Right forelimb (tissue), 1 donor: ENCODE measurements around the gene ASB3.
A peak's percentile ranks its signal among the peaks of the same experiment; 100 is the strongest.
"Not testable (repeated sequence)": the region's sequence is repeated elsewhere in the genome, so short reads cannot be mapped to it uniquely, and the experiment has no call there.

Source experiments
- DNase-seq: peaks from one replicate; pipeline ENCODE4 v3.0.0-alpha.2; 2018

Gene ASB3

DNA sequence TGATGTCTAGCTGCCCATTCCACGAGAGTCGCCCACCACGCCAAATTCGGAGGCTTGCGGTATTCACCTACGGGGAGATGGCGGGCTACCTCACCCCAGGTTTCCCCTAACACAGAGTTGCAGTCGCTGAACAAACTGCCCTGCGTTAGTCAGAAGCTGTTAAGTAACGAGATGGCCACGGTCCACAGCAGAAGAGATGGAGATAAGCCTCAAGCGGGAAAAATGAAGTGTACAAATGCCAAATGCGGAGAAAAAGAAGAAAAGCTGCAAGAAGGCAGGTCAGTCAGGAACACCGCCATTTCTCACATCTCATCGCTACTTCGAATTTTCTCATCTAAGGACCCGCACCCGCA, 425 bp downstream of the ASB3 start:
- DNase-seq: peak; percentile 63

DNA sequence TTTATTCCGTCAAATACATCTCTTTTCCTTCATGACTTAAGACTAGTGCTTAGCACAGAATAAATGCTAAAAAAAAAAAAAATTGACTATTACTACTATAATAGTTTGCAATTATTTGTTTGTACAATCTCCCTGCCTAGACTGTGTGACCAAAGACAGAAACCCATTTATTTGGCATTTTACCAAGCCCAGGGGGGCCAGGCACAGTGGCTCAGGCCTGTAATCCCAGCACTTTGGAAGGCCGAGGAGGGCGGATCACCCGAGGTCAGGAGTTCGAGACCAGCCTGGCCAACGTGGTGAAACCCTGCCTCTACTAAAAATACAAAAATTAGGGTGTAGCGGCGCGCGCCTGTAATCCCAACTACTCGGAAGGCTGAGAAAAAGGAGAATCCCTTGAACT, 1.4 kb downstream of the ASB3 start:
- no peak for DNase-seq

DNA sequence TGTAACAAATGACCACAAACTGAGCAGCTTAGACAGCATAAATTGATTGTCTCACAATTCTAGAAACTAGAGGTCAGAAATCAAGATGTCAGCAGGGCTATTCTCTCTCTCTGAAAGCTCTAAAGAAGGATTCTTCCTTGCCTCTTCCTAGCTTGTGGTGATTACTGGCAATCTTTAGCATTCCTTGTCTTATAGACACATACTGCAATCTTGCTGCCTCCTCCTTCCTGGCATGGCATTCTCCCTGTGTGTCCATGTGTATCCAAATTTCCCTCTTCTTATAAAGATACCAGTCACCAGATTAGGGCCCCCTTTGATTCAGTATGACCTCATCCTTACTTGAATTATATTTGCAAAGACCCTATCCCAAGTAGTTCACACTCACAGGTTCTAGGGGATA, 2.3 kb downstream of the ASB3 start:
- DNase-seq: no peak

DNA sequence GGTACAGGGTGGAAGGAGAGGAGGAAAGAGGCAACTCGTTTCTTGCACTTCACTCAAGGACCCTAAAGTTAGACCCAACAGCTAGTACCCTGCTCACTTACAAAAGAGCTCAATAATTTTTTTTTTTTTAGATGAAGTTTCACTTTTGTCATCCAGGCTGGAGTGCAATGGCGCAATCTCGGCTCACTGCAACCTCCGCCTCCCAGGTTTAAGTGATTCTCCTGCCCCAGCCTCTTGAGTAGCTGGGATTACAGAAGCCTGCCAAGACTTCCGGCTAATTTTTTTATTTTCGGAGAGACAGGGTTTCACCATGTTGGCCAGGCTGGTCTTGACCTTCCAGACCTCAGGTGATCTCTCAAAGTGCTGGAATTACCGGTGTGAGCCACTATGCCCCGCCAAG, 4.1 kb downstream of the ASB3 start:
- no peak for DNase-seq

DNA sequence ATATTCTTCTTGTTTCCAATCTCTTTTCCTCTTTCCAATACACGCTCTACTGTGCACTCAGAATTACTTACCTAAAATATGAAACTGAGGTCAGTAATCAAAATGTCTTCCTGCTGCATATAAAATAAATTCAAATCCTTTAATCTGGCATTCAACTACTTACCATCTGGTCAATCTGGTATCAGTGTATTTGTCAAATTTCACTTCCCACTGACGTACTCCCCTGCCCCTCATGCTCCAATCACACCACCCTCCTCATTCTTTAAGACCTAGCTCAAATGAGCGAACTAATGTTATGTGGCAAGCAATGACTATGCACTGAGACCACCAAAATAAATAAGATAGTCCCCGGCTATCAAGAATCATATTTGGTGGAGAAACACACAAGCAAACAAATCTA, 6.7 kb downstream of the ASB3 start:
- no peak for DNase-seq

DNA sequence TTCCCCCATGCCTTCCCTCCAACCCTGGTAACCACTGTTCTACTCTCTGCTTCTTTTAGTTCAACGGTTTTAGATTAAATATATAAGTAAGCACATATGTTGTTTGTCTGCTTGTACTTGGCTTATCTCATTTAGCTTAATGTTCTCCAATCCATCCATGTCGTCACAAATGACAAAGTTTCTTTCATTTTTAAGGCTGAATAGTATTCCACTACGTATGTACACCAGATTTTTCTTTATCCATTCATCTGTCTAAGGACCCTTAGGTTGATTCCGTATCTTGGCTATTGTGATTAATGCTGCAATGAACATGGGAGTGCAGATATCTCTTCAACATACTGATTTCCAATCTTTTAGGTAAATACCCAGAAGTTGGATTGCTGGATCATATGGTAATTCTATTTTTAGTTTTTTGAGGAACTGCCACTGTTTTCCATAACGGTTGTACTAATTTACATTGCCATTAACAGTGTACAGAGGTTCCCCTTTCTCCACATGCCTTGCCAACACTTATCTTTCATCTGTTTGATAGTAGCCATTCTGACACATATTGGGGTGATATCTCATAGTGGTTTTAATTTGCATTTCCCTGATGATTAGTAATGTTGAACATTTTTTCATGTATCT, 8.1 kb downstream of the ASB3 start:
- DNase-seq: no peak

DNA sequence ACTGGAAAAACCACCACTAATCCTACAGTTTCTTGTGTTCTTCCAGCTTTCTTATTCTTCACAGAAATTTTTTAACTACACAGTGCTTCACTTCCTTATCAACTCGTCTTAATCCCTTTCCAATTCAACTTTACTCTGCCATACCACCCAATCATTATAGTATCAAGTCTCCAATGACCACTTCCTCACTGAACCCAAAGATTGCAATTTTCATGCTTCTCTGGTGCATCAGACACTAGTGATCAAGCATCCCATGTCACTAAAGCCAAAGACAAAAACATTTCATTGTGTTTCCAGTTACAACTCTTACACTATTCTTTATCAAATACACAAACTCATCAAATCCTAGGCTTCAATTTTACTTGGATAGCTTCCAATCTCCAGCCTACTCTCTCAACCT, 9.6 kb downstream of the ASB3 start:
- DNase-seq: no peak

DNA sequence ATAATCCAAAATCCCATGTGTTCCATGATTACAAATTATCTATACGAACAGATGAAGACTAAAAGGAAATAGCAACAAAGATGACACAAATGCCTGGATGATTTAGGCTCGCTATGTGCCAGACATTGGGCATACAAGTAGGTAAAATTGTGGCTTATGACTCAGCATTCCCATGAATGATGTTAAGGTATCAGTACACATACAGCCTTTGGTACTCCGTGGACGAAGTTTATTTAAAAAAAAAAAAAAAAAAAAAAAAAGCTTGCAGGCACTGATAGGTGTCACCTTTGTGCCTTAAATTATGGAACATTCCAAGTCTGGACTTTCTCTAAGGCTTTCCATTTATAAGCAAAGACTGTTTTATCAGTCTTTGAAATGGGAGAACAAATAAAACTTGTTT, 16.5 kb downstream of the ASB3 start:
- no peak for DNase-seq

DNA sequence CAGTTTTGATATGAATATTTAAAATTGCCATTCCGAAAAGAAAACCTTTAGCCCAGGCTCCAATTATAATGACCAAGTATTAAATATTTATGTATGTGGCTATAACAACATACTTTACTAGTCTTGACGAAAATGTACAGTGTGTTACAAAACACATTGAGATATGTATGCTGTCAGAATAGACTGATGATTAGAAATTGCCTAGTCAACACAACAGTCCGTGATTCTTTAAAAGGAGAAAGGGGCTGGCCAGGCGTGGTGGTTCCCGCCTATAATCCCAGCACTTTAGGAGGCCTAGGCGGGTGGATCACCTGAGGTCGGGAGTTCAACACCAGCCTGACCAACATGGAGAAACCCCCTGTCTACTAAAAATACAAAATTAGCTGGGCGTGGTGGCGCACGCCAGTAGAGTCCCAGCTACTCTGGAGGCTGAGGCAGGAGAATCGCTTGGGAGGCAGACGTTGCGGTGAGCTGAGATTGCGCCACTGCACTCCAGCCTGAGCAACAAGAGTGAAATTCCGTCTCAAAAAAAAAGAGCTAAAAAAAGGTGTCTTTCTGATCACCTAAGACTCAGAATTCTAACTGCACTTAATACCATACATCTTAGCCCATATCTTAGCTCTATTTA, 17.3 kb downstream of the ASB3 start:
- no peak for DNase-seq

DNA sequence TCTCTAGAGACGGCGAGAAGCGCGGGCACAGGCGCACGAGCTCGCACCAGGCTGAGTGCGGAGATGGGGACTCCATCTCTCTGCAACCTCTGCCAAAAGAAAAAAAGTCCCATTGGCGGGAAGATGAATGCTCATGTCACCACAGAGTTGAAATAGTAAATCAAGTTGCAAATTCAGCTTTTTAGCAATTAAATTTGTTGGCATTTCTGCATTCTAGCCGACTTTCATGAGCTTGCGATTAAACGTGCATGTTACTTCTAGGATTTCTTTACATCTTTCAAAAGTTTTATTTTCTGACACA, 18.6 kb downstream of the ASB3 start:
- no peak for DNase-seq

DNA sequence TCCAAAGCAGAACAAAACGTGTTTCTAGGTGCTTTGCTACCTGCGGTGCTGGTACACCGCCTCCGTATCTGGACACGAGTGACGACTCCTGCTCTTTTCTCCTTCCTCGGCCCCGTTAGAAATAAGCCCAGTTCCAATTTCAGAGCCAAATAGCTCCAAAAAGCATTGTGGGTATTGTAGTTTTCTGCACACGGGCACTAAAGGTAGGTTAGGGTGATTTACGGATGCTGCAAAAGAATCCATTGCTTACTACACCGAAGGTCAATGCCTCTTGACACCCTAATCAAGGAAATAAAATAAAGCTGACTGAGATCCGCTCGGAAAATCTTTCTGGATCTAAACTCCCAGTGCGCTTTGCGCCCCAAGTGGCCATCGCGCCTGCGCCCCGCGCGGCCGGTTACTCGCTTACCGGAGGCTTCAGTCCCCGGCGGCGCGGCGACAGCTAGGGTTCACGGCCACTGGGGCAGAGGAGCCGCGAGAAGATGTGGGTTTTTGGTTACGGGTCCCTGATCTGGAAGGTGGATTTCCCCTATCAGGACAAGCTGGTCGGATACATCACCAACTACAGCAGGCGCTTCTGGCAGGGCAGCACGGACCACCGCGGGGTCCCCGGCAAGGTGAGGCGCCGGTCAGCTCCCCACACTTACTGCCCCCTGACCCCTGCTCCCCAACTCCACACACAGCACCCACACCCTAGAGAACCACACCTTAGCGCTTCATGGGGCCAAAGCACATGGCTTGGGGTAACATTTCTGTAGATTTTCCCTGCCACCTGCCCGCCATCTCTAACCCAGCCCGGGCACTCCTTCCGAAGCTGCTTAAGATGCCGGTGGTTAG, 19.1 kb downstream of the ASB3 start, which contains the start of gene CHAC2:
CHAC2 (plus strand) TSS at position 400 of the 837 bp plus-strand sequence; CDS start at position 483, 83 bp downstream.
- peak; percentile 87 for DNase-seq

DNA sequence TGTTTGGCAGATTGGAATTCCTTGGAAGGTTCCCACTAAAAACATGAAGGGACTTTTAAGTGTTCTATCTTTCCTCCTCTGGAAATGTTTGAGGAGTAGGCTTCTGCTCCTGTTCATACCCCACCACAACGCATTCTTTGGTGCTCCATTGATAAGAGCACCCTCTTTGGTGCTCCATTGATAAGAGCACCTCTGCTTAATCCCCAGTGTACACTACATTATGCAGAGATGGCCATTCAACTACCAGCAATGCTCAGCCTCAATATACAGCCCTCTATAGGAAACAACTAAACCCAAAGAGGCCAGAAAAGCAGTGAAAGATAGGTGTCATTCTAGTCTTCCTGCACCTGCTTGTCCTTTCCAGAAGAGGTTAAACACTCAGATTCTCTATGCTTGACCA, 21.0 kb downstream of the ASB3 start:
- DNase-seq: no peak

DNA sequence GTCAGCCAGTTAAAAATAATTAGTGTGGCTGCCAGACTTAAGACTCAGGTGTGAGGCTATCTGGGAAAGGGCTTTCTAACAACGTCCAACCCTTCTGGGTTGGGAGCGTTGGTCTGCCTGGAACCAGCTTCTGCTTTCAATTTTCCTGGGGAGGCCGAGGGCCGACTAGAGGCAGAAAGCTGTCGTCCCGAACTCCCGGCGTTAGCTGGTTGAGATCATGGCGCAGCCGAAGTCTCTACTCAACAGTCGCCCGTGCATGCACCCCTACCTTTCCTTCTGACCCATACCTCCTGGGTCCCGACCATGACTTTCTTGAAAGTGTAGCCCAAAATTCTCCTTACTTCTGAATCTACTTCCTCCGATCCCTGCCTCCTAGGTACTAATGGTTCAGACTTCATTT, 29.5 kb downstream of the ASB3 start:
- DNase-seq: not testable (repeated sequence)

DNA sequence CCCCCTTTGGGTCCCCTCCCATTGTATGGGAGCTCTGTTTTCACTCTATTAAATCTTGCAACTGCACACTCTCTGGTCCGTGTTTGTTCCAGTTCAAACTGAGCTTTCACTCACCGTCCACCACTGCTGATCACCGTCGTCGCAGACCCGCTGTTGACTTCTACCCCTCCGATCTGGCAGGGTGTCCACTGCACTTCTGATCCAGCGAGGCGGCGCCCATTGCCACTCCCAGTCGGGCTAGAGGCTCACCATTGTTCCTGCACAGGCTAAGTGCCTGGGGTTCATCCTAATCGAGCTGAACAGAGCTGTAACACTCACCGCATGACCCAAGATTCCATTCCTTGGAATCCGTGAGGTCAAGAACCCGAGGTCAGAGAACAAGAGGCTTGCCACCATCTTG, 30.1 kb downstream of the ASB3 start:
- no peak for DNase-seq

DNA sequence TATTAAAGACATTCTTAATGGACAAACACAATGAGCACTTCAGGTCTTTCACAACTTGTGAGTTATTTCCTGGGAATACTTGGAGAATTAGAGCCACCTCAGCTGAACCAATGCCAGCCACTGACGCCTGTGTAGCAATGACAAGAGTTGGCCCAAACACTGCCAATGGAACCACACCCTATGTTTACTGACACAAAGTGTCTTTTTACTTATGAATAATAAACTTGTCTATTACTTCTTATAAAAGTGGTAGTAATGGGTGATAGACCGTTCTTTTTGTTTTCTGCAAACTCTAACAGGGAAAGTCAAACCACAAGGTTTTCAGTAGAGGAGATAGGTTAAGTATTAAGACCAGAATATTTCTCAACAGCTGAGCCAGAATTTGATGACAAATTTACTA, 31.6 kb downstream of the ASB3 start:
- no peak for DNase-seq

DNA sequence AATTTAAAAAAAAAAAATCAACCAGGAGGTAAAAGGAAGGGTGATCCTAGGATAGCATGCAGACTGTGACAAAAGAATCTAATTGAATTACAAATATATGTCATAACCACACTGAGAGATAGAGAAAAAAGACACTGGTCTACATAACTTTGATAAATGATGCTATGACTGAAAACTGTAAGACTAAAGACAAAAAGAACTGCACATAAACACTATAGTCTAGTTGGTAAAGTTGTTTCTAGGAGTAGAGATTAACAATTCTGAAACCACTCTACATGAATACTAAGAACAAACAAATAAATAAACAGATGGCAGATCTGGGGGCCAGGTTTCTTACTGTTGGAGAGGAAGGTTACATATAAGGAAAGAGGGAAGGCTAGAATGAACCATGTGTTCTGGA, 33.7 kb downstream of the ASB3 start:
- DNase-seq: no peak

DNA sequence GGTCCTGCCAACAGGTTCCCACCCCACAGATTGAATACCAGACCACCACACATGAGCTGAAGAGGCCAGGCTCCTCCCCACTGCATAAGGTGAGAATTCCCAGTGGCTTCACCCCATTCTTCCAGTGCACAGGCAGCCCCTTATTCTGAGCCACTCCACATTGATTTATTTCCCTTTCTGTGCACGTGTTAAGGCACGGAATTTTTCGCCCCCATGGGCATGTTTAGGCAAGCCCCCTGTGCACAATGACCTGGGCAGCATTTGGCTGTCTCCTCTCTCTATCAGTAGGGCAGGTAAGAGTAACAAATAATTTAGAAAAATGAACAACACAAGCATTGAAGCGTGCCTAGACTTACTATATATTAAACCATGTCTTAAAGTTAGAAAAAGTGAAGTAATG, 34.4 kb downstream of the ASB3 start:
- DNase-seq: no peak

DNA sequence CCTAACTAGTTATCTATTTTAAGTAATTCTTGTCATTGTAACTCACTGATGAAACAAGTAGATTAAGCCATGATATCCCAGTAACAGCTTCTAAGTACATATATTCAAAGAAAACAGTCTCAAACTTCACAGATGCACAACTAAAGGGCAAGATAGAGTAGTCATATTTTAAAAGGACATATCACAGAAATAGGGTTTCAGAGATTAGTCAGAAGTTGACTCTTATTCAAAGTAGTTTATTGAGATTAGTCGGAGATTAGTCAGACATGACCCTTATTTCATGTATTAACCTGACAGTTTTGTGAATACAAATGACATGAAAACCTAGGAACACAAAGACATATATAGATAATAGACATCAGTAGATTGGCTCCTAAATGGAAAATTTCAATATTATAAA, 35.0 kb downstream of the ASB3 start:
- no peak for DNase-seq

DNA sequence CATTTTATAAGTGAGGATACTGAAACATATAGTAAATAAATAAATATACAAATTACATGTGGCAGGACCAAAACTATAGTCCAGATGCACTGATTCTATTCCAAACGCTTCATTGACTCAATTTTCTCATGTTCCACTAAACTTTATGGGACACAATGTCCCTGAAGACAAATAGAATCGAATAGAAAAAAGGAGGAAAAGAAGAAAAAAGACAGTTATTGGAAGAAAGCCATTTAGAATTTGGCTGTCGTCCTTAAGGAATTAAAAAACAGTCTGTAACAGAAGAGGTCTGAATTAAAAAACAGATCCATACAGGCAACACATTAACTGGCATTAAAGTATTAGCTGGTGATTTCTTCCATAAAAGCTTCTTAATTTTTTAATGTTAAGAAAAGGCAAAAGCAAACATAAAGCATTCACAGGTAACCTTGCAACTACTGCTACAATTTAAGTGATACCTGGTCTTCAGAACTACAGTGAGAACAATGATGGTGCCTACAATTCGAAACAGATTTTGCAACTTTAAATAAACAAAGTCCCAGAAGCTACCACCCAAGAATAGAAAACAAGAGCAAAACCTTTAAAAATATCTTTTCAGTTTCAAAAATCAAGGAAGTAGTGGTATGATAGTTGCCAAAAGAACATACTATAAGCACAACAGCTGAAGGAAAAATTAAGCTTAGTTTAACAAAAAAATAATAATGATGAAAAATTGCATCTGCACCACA, 36.5 kb downstream of the ASB3 start:
- DNase-seq: no peak

DNA sequence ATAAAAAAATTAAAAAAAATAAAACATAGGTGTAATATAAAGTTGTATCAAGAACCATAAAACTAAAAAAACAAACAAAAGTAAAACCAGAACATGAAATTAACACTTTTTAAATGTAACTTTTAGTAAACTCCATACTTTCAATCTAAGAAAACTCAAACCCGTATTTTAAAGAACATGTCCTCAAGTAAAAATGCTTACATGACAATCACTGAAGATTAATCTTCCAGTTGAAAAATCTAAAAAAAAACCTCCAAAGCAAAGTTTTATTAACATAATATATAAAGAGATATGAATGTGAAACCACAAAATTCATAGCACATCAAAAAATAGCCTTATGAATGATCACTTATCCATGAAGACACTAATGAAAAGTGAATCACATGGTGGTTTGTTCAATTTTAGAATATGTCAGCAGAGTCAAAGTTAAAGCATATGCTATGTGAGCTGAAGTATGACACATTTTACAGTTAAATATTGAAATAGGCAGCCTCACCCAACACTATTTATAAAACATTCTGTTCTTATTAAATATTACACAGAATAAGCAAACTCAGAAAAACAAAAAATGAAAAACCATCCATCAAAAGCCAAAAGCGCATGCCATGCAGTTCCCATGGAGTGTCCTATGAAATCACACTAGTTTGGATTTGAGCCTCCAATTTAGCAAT, 42.2 kb downstream of the ASB3 start:
- no peak for DNase-seq

DNA sequence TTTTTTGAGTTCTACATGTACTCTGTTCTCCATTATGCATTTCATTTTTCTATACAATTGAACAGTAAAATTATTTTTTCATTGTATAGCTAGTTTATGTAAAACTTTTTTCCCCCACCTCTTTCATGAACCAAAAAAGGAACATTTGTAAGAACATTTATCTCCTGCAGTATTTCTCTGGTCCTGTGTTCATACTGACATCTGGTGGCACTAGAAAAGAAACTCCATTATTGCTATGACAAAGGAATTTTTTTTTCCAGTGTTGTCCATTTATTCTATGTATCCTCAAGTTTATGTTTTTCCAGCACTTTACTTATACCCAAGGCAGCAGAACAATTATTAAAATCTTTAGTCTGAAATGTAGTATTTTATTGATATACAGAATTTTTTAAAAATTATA, 46.6 kb downstream of the ASB3 start:
- no peak for DNase-seq

DNA sequence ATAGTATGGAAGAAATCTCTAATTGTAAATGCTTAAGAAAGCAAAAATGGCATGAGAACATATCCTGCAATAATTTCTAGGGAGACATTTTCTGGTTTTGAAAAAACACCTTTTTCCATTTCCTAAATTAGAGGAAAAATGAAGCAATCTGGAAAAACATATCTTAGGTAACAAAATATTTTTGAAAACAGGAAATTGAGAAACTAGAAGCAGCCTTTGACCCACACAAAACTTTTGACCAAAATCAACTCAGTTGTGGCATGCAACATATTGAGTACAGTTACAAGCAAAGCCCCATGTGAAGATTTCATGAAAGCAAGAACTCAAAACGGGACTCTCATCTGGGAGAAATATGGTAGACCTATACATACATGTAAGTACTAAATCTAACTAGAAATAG, 47.7 kb downstream of the ASB3 start:
- DNase-seq: no peak

DNA sequence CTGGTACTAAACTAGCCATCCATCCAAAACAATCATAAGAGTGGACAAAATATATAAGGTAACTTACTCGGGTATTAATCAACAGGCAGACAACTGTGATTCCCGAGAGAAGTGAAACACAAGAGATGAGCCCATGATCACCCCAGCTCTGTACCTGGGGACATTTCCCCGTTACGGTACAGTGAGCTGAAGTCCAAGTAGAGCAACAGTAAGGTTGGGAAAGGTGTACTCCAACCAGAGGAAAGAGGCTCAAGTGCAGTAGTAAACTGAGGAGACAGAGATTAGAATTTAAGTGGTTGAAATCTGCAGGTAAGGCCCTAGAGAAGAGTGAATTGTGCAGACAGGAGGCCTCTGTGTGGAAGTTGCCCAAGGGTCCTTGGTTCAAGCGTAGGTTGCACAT, 49.7 kb downstream of the ASB3 start:
- no peak for DNase-seq
